Loucy (cell line): ENCODE data around the gene SERPINB4.

ENCODE experiments used
- CTCF ChIP-seq: fragments of 200-600 bp; sonication (generic); conservative IDR thresholded peaks from 2 replicates; pipeline ENCODE4 v1.5.1; 2014; ENCODE audit warnings: mild to moderate bottlenecking, antibody characterized with exemption, low read length
- EZH2phosphoT487 ChIP-seq: fragments of 200-600 bp; IDR thresholded peaks from 2 replicates; pipeline ENCODE4 v1.6.1; 2018; ENCODE audit warnings: antibody characterized with exemption, mild to moderate bottlenecking, moderate library complexity, borderline replicate concordance

DNA sequence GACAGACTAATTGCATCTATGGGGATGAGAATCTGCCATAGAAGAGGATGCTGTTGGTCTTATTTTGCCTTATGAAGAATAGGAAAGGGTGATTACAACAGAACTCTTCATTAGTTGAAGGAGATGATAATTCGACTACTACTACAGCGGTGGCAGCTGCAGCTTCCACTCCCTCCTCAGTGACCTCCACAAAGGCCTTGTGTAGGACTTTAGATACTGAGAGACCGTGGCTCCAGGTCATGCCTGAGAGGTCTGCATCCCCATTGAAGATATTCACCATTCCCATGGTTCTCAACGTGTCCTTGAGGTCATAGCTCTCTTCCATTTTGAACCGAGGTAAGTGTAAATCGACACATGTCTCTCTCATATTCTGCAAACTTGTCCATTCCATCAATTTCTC lies 6.4 kb downstream of the SERPINB4 start:
- no peak for TF ChIP-seq EZH2phosphoT487
- TF ChIP-seq CTCF, result no peak
